GM21529 (cell line): ENCODE results near the gene CFTR.
A peak's percentile ranks its signal among the peaks of the same experiment; 100 is the strongest.

Source experiments
- ATAC-seq: cut with Tn5 transposase; IDR thresholded peaks from one replicate; pipeline ENCODE4 v1.9.1; 2021; ENCODE audit not compliant: unreplicated experiment

The CFTR gene

GRCh38 chr7:117645481-117646165, 165.8 kb downstream of the CFTR start:
- no peak for ATAC-seq

- no peak for ATAC-seq
These were observed 168.5 kb downstream of the CFTR start for GRCh38 chr7:117648203-117648866.

DNA sequence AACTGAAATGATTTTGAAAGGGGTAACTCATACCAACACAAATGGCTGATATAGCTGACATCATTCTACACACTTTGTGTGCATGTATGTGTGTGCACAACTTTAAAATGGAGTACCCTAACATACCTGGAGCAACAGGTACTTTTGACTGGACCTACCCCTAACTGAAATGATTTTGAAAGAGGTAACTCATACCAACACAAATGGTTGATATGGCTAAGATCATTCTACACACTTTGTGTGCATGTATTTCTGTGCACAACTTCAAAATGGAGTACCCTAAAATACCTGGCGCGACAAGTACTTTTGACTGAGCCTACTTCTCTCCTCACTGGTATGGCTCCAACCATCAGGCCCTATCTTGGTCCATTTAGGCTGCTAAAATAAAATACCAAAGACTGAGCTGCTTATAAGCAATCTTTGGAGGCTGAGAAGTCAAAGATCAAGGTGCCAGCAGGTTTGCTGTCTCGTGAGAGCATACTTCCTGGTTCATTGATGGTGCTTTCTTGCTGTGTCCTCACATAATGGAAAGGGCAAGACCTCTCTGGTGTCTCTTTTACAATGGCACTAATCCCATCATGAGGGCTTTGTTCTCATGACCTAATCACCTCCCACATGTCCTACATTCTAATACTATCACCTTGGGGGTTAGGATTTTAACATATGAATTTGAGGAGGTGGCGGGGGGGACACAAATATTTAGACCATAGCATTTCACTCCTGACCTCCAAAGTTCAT, 173.3 kb downstream of the CFTR start:
- no peak for ATAC-seq

DNA sequence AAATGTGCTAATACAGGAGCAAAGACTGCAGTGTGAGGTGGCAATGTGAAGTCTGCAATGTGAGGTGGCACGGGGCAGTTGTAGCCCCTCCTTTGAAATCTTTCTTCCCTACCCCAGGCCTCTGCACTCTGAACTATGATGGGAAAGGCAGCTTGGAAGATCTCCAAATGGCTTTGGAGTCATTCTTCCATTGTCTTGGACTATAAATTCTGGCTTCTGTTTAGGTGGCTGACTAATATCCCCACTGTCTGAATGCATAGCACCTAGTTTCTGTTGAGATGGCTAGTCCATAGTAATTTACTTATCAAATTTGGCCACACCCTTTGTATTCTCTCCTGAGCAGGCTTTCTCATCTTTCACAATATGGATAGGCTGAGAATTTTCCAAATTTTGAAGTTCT, 175.0 kb downstream of the CFTR start:
- ATAC-seq: no peak

DNA sequence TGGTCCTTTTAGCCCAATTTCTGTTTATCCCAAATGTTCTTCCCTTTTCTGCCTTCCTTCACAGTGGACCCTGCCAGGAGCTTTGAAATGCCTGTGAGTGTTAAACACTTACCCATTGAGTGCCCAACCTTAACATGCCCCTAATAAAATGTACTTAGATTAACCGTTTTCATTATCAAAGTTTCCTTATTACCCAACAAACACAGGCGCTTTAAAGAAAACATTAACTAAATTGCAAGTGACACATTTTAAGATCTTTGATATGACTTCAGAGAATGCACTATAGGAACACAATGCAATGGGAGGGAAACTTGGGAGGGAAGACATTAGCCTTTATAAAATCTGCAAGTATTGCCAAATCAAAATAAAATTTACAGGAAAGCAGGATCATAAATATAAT, 177.0 kb downstream of the CFTR start:
- ATAC-seq: no peak

GRCh38 chr7:117659531-117660011, 179.7 kb downstream of the CFTR start:
- no peak for ATAC-seq

DNA sequence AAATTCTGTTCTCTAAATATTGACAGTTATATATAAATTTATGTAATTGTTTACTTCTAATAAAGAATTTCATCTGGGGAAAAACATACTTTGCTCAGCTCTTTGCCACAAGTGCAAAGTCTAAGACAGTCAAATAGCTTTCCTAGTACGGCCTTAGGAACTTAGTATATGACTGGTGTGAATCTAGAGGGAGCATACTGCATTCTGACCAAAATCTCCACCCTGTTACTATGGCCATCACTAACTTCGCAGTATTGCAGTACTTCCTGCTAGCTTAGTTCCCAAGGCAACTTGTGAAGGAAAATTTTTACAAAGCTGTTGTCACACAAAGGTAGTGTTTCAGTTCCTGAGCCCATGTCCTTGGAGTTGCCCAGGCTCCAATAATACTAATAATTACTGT, 181.5 kb downstream of the CFTR start:
- no peak for ATAC-seq

DNA sequence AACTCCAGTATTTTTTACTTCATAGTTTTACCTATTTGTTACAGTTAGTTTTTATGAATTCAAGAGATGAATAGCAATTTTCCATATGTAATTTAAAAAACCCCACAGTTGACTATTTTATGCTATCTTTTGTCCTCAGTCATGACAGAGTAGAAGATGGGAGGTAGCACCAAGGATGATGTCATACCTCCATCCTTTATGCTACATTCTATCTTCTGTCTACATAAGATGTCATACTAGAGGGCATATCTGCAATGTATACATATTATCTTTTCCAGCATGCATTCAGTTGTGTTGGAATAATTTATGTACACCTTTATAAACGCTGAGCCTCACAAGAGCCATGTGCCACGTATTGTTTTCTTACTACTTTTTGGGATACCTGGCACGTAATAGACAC, 184.2 kb downstream of the CFTR start:
- no peak for ATAC-seq

GRCh38 chr7:117665368-117665767, 185.5 kb downstream of the CFTR start:
- ATAC-seq: no peak

- ATAC-seq: no peak
These were observed 186.2 kb downstream of the CFTR start for GRCh38 chr7:117666031-117666430.

- no peak for ATAC-seq
These were observed 186.9 kb downstream of the CFTR start for GRCh38 chr7:117666689-117667088.

DNA sequence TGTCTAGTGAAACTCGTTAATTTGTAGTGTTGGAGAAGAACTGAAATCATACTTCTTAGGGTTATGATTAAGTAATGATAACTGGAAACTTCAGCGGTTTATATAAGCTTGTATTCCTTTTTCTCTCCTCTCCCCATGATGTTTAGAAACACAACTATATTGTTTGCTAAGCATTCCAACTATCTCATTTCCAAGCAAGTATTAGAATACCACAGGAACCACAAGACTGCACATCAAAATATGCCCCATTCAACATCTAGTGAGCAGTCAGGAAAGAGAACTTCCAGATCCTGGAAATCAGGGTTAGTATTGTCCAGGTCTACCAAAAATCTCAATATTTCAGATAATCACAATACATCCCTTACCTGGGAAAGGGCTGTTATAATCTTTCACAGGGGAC, 187.6 kb downstream of the CFTR start:
- ATAC-seq: no peak

GRCh38 chr7:117669818-117670217, 190.0 kb downstream of the CFTR start:
- ATAC-seq: no peak

GRCh38 chr7:117672453-117672852, 192.6 kb downstream of the CFTR start:
- ATAC-seq: no peak

DNA sequence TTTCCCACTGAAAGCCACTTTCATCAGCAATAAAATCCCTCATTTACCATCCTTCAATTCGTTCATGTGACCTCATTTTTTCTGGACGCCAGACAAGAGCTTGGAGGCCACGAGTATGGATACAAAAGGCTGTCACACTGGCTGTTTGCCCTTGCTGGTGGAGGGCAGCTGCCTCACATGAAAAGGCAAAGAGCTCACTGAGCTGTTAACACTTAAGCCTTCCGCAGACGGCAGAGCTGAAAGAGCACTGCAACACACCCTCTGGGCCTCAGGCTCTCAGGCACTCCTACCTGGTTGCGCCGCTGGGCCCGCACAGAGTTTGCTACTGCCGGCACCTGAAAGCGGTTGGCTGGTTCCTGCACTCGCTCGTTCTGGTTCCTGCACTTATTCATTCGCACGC, 193.5 kb downstream of the CFTR start:
- ATAC-seq: no peak

GRCh38 chr7:117673839-117674238, 194.0 kb downstream of the CFTR start:
- ATAC-seq: peak; percentile 69

- no peak for ATAC-seq
These were observed 194.8 kb downstream of the CFTR start for GRCh38 chr7:117674617-117675016.

DNA sequence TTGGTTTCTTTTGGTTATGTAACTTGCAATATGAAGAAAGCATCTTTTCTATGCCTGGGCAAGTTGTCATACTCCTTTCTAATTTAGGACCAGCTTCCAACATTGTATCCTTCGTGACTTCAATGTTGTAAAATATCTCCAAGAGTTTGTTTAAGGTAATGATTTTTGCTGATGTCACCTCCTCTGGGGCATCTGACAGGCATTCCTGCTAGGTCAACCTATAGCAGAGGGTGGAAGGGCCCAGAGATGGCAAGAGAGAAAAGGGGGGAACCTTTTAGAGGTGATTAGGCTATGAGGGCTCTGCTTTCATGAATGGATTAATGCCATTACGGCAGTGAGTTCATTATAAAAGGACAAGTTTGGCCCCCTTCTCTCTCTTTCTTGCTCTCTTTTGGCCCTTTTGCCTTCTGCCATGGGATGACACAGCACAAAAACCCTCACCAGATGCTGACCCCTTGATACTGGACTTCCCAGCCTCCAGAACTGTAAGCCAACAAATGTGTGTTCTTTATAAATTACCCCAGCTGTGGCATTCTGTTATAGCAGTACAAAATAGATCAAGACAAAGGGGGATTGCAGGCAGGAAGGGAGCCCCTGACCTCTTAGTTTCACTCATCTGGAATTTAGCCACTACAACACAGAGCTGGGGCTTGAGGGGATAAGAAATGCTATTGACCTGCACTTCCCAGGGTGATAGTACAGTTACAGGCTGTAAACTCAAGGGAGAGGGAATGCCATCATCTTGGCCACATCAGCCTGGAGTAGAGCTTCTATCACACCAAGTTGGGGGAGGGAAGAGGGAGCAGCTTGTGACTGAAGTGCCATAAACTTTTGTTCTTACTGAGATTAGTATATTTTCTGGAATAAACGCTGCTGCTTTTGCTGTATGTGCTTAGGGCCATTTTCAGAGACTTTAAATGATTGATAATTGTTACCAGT, 195.9 kb downstream of the CFTR start:
- no peak for ATAC-seq

- ATAC-seq: no peak
These were observed 199.3 kb downstream of the CFTR start for GRCh38 chr7:117679120-117679519.

- no peak for ATAC-seq
These were observed 203.0 kb downstream of the CFTR start for GRCh38 chr7:117682681-117683385.
